HepG2 (cell line): ENCODE results near the gene CD300LF. TPM values are rescaled to one million over a fixed set of nuclear protein-coding genes. Genes with fewer than 3 reads are reported as not detected.

Experiments
- ARNT2 ChIP-seq: sonication (generic); formaldehyde crosslinking; IDR thresholded peaks from 2 replicates; pipeline ENCODE4 v1.8.0; 2022; ENCODE audit warnings: mild to moderate bottlenecking, low read depth, missing genetic modification reagents, moderate library complexity
- FOXJ3 ChIP-seq: sonication (generic); formaldehyde crosslinking; IDR thresholded peaks from 2 replicates; pipeline ENCODE4 v1.4.0; 2020; ENCODE audit warnings: missing genetic modification reagents, mild to moderate bottlenecking, borderline replicate concordance
- HMGXB3 ChIP-seq: sonication (generic); formaldehyde crosslinking; IDR thresholded peaks from 2 replicates; pipeline ENCODE4 v1.4.0; 2020; ENCODE audit warnings: missing genetic modification reagents, borderline replicate concordance
- KDM3A ChIP-seq: IDR thresholded peaks from 2 replicates; pipeline ENCODE4 v1.6.1; 2018; ENCODE audit warnings: low read depth, missing compliant biosample characterization
- TSC22D2 ChIP-seq: sonication (generic); formaldehyde crosslinking; IDR thresholded peaks from 2 replicates; pipeline ENCODE4 v1.5.1; 2020; ENCODE audit warnings: missing genetic modification reagents, mild to moderate bottlenecking, borderline replicate concordance
- ZFP36L2 ChIP-seq: sonication (generic); formaldehyde crosslinking; IDR thresholded peaks from 2 replicates; pipeline ENCODE4 v1.4.0; 2020; ENCODE audit warnings: missing genetic modification reagents
- ZNF160 ChIP-seq: sonication (generic); formaldehyde crosslinking; IDR thresholded peaks from 2 replicates; pipeline ENCODE4 v1.8.0; 2022; ENCODE audit warnings: mild to moderate bottlenecking, inconsistent platforms, missing genetic modification reagents
- ZNF282 ChIP-seq: fragments of 450-650 bp; IDR thresholded peaks from 2 replicates; pipeline ENCODE4 v1.6.1; 2018; ENCODE audit not compliant: partially characterized antibody
- ZNF383 ChIP-seq: sonication (generic); formaldehyde crosslinking; IDR thresholded peaks from 2 replicates; pipeline ENCODE4 v1.4.0; 2020; ENCODE audit warnings: missing genetic modification reagents, mild to moderate bottlenecking, borderline replicate concordance
- ZNF577 ChIP-seq: sonication (generic); formaldehyde crosslinking; IDR thresholded peaks from 2 replicates; pipeline ENCODE4 v1.4.0; 2020; ENCODE audit warnings: mild to moderate bottlenecking, low read depth, missing genetic modification reagents, borderline replicate concordance
- ZNF672 ChIP-seq: sonication (generic); formaldehyde crosslinking; IDR thresholded peaks from 2 replicates; pipeline ENCODE4 v1.8.1; 2022; ENCODE audit warnings: missing genetic modification reagents
- polyA plus RNA-seq, 8 experiments: library from polyadenylated mRNA; depleted of rRNA in 3 of 8; stranded (reverse) in 7 of 8; unstranded in 1 of 8; fragments of >200 nt; fragmentation: Illumina TruSeq in 4 of 8; extraction: Trizol in 4 of 8; gene quantifications; 2 replicates each; pipeline versions ENCODE4 v1.2.1 to v1.2.3, GENCODE V29; 2011 to 2016; ENCODE audit warnings: low read depth in 4 of 8, missing spikeins in 1 of 8, mixed read lengths in 1 of 8; ENCODE audit not compliant: insufficient read depth in 1 of 8
- total RNA-seq, 5 experiments: library from RNA; depleted of rRNA; stranded (reverse); fragments of >200 nt; fragmentation: Illumina TruSeq; extraction: Trizol; gene quantifications; 2 replicates each; pipeline ENCODE4 v1.2.3, GENCODE V29; 2016; ENCODE audit warnings: low read depth in 1 of 5
- TF ChIP-seq, protein P1 (sequence below): IDR thresholded peaks from 2 replicates; pipeline ENCODE4 v1.6.1; 2016; ENCODE audit warnings: control low read depth
- TF ChIP-seq, protein P2 (sequence below), 2 experiments: sonication (generic) in 1 of 2; formaldehyde crosslinking in 1 of 2; IDR thresholded peaks; 2 replicates each; pipeline versions ENCODE4 v1.4.0 to v1.6.1; 2016 to 2020; ENCODE audit warnings: borderline replicate concordance in 1 of 2, low read depth in 1 of 2, mild to moderate bottlenecking in 1 of 2, missing genetic modification reagents in 1 of 2

Gene CD300LF
- total and polyA plus RNA-seq, 2 of the 13 experiments (the other 11 are each of a cell fraction or from before 2014, with no cell fraction given) = not detected

DNA sequence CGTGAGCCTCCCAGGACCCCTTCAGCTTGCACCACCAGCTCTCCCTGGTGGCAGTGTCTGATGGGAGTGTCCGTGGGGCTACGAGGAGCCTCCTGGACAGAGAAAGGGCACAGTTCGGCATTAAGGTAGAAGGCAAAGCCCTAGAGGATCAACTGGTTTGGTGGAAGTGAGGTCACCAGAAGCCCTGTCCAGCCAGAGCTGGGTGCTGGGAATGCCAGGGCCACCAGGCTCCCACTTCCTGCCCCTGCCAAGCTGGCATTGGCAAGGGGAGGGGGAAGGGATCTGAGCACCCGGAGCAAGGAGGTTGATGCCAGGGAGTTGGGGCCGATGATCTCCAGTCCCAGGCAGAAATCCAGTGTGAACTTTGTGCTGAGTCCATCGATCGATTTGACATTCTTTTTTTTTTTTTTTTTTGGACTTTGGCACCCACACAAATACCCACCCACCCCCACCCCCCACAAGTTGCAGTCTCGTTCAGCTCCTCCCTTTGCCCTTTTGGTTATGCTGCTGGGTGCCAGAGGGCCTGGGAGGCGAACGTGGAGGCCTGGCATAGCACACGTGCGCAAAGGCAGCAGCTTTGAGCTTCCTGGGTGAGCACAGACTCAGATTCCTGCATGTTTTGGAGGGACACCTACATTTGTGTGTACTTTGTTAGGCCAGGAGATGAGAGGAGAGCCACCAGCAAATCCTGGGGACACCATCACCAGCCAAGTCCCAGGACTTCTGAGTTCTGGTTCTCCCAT is 37.8 kb upstream of the CD300LF start (continued):
- TF ChIP-seq ZNF577 (CRISPR knock-in tag) (no peak), ZNF160 (CRISPR knock-in tag) (peak; percentile 76), ZNF282 (no peak), HMGXB3 (CRISPR knock-in tag) (peak; percentile 63; the same call in 1 of the 2 replicates), ZNF383 (CRISPR knock-in tag) (no peak), ARNT2 (CRISPR knock-in tag) (peak; percentile 71; the same call in 1 of the 2 replicates), KDM3A (CRISPR knock-in tag) (peak; percentile 71), ZFP36L2 (CRISPR knock-in tag) (peak; percentile 23; the same call in 1 of the 2 replicates), FOXJ3 (CRISPR knock-in tag) (peak; percentile 62; the same call in 1 of the 2 replicates), ZNF672 (CRISPR knock-in tag) (no peak), TSC22D2 (CRISPR knock-in tag) (no peak)
- TF ChIP-seq, protein P1, sequence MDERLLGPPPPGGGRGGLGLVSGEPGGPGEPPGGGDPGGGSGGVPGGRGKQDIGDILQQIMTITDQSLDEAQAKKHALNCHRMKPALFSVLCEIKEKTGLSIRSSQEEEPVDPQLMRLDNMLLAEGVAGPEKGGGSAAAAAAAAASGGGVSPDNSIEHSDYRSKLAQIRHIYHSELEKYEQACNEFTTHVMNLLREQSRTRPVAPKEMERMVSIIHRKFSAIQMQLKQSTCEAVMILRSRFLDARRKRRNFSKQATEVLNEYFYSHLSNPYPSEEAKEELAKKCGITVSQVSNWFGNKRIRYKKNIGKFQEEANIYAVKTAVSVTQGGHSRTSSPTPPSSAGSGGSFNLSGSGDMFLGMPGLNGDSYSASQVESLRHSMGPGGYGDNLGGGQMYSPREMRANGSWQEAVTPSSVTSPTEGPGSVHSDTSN (CRISPR knock-in tag) = 0 out of 2 replicates have a peak, but pooled peaks have one; percentile 19
- TF ChIP-seq, protein P2, sequence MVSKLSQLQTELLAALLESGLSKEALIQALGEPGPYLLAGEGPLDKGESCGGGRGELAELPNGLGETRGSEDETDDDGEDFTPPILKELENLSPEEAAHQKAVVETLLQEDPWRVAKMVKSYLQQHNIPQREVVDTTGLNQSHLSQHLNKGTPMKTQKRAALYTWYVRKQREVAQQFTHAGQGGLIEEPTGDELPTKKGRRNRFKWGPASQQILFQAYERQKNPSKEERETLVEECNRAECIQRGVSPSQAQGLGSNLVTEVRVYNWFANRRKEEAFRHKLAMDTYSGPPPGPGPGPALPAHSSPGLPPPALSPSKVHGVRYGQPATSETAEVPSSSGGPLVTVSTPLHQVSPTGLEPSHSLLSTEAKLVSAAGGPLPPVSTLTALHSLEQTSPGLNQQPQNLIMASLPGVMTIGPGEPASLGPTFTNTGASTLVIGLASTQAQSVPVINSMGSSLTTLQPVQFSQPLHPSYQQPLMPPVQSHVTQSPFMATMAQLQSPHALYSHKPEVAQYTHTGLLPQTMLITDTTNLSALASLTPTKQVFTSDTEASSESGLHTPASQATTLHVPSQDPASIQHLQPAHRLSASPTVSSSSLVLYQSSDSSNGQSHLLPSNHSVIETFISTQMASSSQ (IDR thresholded peaks at IDR 0.05; ENCODE audit: low read depth) = no peak
- TF ChIP-seq, protein P2 (CRISPR knock-in tag; IDR thresholded peaks at IDR 0.05; ENCODE audit: borderline replicate concordance) = peak; percentile 43; the same call in 1 of the 2 replicates
